Chondrocyte (in vitro differentiated cells): ENCODE results near the gene SNX33. TPM values are rescaled to one million over a fixed set of nuclear protein-coding genes. Genes with fewer than 3 reads are reported as not detected.
A peak's percentile ranks its signal among the peaks of the same experiment; 100 is the strongest.

Source experiments
- DNase-seq: peaks from one replicate; pipeline ENCODE4 v3.0.0; 2021; ENCODE audit warnings: mixed read lengths, low spot score
- H3K27ac Mint-ChIP-seq: one replicate; pipeline ENCODE4 v1.8.0; 2021; ENCODE audit warnings: mild to moderate bottlenecking, moderate library complexity, mixed read lengths; ENCODE audit not compliant: unreplicated experiment
- H3K27me3 Mint-ChIP-seq: 2 replicates; pipeline ENCODE4 v1.8.0; 2021; ENCODE audit warnings: low read depth, mixed read lengths
- H3K36me3 Mint-ChIP-seq: 2 replicates; pipeline ENCODE4 v1.8.0; 2021; ENCODE audit warnings: low read depth, mixed read lengths
- H3K4me1 Mint-ChIP-seq: 2 replicates; pipeline ENCODE4 v1.8.0; 2021; ENCODE audit warnings: low read depth, mild to moderate bottlenecking, mixed read lengths
- H3K4me3 Mint-ChIP-seq: one replicate; pipeline ENCODE4 v1.8.0; 2021; ENCODE audit warnings: mild to moderate bottlenecking, moderate library complexity, mixed read lengths; ENCODE audit not compliant: unreplicated experiment
- H3K9me3 Mint-ChIP-seq: 2 replicates; pipeline ENCODE4 v1.8.0; 2021; ENCODE audit warnings: low read depth, mixed read lengths
- total RNA-seq: library from RNA; stranded (reverse); gene quantifications from 3 replicates; pipeline ENCODE4 v1.2.1, GENCODE V29; 2021
- TF ChIP-seq, protein P1 (sequence below): fragments of 200-600 bp; sonication (generic); IDR thresholded peaks from 2 replicates; pipeline ENCODE4 v1.5.0; 2021; ENCODE audit warnings: antibody characterized with exemption, mild to moderate bottlenecking, moderate library complexity

Gene SNX33
- total RNA-seq, 1 donor from 2014 or later: 31.2 TPM

DNA sequence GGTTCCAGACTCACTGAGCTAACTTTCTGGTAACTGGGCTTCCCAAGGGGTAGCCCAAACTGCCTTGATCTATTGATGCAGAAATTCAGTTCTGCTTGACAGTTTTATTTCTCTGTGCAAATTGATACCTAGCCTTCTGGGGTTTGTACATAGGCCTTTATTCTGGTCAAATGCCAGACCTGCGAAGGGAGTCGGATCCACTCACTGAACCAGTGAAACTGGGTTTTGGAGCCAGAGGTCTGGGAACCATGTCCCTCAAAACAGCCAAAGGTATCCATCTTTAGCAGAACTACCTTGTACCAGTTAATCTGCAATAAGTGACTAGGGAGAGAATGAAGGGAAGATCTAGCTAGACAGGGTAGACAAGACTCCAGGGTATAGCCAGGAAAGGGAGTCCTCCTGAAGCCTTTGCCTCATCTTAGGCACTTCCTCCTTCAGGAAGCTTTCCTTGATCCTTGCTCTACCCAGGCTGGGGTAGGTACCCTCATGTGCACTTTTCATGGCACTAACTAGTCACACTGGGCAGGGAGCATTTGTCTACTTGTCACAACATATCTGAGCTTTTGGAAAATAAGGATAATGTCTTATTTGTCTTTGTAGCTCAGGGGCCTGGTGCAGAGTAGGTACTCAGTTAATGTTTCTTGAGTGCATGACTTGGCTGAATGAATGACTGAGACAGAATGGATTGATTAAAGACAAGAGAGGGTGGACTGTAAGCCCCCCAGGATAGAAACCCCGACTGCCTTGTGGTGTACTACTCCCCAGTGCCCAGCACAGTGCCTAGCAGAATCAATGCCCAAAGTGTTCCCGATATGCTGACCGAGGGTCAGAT, 1.4 kb upstream of the SNX33 start:
- no peaks in the 10 kb centered on the region for H3K9me3 Mint-ChIP-seq
- H3K27me3 Mint-ChIP-seq: no peaks in the 10 kb centered on the region
- DNase-seq: no peak
- H3K4me3 Mint-ChIP-seq: peak overlapping the region; percentile 95
- H3K36me3 Mint-ChIP-seq: peaks cover 13% of the 10 kb centered on the region
- H3K4me1 Mint-ChIP-seq: peaks cover 43% of the 10 kb centered on the region
- H3K27ac Mint-ChIP-seq: peak overlapping the region; percentile 95
- TF ChIP-seq, protein P1, sequence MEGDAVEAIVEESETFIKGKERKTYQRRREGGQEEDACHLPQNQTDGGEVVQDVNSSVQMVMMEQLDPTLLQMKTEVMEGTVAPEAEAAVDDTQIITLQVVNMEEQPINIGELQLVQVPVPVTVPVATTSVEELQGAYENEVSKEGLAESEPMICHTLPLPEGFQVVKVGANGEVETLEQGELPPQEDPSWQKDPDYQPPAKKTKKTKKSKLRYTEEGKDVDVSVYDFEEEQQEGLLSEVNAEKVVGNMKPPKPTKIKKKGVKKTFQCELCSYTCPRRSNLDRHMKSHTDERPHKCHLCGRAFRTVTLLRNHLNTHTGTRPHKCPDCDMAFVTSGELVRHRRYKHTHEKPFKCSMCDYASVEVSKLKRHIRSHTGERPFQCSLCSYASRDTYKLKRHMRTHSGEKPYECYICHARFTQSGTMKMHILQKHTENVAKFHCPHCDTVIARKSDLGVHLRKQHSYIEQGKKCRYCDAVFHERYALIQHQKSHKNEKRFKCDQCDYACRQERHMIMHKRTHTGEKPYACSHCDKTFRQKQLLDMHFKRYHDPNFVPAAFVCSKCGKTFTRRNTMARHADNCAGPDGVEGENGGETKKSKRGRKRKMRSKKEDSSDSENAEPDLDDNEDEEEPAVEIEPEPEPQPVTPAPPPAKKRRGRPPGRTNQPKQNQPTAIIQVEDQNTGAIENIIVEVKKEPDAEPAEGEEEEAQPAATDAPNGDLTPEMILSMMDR: no peak

DNA sequence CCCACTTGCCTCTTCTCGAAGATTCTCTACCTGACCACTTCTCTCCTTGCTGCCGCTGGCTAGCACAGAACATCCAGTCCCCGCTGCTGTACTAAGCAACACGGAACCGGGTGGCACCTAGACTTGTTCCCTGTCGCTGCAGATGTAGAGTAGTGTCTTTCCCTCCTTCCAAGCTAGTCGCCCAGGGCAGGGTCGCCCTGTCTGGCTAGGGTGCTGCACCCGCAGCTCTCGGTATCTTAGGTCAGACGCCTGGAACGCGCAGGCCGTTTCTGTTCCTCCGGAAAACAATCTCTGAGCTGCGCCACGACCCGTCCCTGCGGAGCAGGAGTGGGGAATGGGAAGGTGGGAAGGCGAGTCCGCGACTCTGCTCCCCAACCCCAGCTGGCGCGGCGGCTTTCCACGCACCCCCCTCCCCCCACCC, 758 bp upstream of the SNX33 start:
- peaks cover 50% of the 10 kb centered on the region for H3K4me1 Mint-ChIP-seq
- no peaks in the 10 kb centered on the region for H3K27me3 Mint-ChIP-seq
- peak overlapping the region; percentile 95 for H3K27ac Mint-ChIP-seq

DNA sequence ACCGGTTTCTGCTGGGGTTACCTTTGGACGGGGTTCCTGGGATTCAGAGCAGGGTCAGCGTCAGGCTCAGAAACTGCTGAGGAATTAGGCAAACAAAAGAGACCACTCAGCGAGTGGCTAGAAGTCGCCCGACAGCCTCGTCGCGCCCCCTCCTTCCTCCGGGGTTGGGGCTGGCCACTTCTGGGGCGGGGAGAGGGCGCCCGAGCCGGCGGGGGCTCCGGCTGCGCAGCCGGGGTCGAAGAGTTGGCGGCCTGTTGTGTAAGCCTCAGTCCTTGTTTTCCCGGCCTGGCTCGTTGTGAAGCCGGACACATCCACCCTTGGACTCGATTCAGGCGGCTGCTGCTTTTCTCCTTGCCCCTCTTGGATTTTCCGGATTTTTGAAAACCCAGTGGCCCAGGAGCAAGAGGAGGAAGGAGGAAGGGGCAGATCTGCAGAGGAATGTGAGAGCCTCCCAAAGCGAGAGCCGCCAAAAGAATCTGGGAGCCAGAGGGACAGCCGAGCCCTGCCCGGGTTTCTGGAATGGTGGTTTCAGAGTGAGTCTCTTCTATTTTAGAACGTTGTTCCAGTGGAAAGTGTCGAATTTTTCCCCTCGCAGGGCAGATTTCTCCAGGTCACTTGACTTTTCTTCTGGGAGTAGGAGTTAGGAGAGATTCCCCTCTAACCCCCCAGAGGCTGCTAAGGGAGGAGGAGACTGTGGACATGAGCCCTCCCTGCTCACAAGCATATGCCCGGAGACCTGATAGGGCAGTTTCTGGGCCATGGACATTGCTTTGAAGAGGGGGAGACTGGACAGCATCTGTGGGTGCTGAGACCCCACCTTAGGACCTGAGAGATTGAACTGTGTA, 666 bp downstream of the SNX33 start:
- Mint-ChIP-seq H3K9me3 (no peaks in the 10 kb centered on the region), H3K4me1 (peaks cover 62% of the 10 kb centered on the region), H3K36me3 (peaks cover 13% of the 10 kb centered on the region), H3K4me3 (peak overlapping the region; percentile 95), H3K27ac (peak overlapping the region; percentile 93), H3K27me3 (no peaks in the 10 kb centered on the region)
- TF ChIP-seq, protein P1: peak; percentile 7
- DNase-seq: no peak

More for the DNA sequence above, 758 bp upstream of the SNX33 start:
- TF ChIP-seq, protein P1: no peak
- Mint-ChIP-seq H3K9me3 (no peaks in the 10 kb centered on the region), H3K4me3 (peak overlapping the region; percentile 95), H3K36me3 (peaks cover 13% of the 10 kb centered on the region)
- no peak for DNase-seq

DNA sequence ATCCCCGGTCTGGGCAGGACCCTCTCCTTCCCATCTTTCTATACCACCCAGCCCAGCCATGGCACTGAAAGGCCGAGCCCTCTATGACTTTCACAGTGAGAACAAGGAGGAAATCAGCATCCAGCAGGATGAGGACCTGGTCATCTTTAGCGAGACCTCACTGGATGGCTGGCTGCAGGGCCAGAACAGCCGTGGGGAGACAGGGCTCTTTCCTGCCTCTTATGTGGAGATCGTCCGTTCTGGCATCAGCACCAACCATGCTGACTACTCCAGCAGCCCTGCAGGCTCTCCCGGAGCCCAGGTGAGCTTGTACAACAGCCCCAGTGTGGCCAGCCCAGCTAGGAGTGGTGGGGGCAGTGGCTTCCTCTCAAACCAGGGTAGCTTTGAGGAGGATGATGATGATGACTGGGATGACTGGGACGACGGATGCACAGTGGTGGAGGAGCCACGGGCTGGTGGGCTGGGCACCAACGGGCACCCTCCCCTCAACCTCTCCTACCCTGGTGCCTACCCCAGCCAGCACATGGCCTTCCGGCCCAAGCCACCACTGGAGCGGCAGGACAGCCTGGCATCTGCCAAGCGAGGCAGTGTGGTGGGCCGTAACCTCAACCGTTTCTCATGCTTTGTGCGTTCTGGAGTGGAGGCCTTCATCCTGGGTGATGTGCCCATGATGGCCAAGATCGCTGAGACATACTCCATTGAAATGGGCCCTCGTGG, 1.5 kb downstream of the SNX33 start:
- H3K36me3 Mint-ChIP-seq: peaks cover 13% of the 10 kb centered on the region
- H3K4me1 Mint-ChIP-seq: peaks cover 66% of the 10 kb centered on the region
- H3K9me3 Mint-ChIP-seq: no peaks in the 10 kb centered on the region
- H3K27ac Mint-ChIP-seq: peak overlapping the region; percentile 93
- H3K27me3 Mint-ChIP-seq: no peaks in the 10 kb centered on the region
- H3K4me3 Mint-ChIP-seq: peak overlapping the region; percentile 95
- DNase-seq: no peak
- TF ChIP-seq, protein P1: no peak

DNA sequence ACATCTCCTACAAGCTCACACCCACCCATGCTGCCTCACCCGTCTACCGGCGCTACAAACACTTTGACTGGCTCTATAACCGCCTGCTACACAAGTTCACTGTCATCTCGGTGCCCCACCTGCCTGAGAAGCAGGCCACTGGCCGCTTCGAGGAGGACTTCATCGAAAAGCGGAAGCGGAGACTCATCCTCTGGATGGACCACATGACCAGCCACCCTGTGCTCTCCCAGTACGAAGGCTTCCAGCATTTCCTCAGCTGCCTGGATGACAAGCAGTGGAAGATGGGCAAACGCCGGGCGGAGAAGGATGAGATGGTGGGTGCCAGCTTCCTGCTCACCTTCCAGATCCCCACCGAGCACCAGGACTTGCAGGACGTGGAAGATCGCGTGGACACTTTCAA, 2.1 kb downstream of the SNX33 start:
- no peaks in the 10 kb centered on the region for H3K27me3 Mint-ChIP-seq
- H3K27ac Mint-ChIP-seq: no peak overlapping the region
- no peaks in the 10 kb centered on the region for H3K9me3 Mint-ChIP-seq
- H3K36me3 Mint-ChIP-seq: peaks cover 13% of the 10 kb centered on the region
- TF ChIP-seq, protein P1: no peak
- H3K4me3 Mint-ChIP-seq: peak overlapping the region; percentile 95
- H3K4me1 Mint-ChIP-seq: peaks cover 69% of the 10 kb centered on the region
- DNase-seq: no peak
